ENCODE data around the gene UVRAG. TPM values are rescaled to one million over a fixed set of nuclear protein-coding genes. Genes with fewer than 3 reads are reported as not detected.
A peak's percentile ranks its signal among the peaks of the same experiment; 100 is the strongest.
"Not testable (repeated sequence)": the region's sequence is repeated elsewhere in the genome, so short reads cannot be mapped to it uniquely, and the experiment has no call there.

The UVRAG gene
- total RNA-seq, 1 experiment from 2014 or later: 9.2 TPM

- DNase-seq (ENCODE audit: extremely low read depth, low read depth): no peak
Observed at GRCh38 chr11:75873417-75874221, 58.6 kb downstream of the UVRAG start.

GRCh38 chr11:75874684-75875341 lies 59.8 kb downstream of the UVRAG start:
- DNase-seq (ENCODE audit: extremely low read depth, low read depth): no peak

GRCh38 chr11:75877327-75877726 lies 62.3 kb downstream of the UVRAG start:
- not testable (repeated sequence) for DNase-seq (ENCODE audit: extremely low read depth, low read depth)

GRCh38 chr11:75877931-75878330 lies 62.9 kb downstream of the UVRAG start:
- not testable (repeated sequence) for DNase-seq (ENCODE audit: extremely low read depth, low read depth)

DNA sequence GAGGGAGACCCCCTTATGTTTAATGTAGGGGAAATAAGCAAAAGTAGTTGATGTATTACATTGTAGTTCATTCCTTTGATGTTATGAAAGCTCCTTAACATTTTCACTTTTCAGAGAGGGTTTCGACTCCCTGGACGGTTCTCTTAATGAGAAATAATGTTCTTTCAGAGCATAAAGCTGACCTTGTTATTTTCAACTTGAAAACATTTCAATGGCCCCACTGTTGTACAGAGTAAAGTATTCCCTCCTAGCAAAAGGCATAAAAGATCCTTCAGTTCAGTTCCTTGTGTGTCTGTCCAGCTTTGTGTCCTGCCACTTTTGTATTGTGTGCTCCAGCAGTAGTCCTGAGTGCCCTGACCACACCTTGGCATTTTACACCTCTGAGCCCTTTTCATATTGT lies 63.9 kb downstream of the UVRAG start:
- no peak for DNase-seq (ENCODE audit: extremely low read depth, low read depth)

- DNase-seq (ENCODE audit: extremely low read depth, low read depth): no peak
Observed at GRCh38 chr11:75879737-75880136, 64.7 kb downstream of the UVRAG start.

DNA sequence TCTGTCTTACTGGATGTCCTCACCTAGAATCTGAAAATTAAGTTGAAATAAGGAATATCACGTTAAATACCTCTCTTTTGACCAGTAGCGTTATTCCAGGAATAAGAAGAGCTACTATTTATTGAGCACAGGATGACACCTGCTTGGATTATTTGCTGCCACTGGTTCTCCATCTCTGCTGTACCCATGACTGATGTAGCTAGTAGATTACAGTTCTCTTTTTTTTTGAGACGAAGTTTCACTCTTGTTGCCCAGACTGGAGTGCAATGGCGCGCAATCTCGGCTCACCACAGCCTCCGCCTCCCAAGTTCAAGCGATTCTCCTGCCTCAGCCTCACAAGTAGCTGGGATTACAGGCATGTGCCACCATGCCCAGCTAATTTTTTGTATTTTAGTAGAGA lies 65.3 kb downstream of the UVRAG start:
- DNase-seq (ENCODE audit: extremely low read depth, low read depth): not testable (repeated sequence)

GRCh38 chr11:75884321-75884720 lies 69.3 kb downstream of the UVRAG start:
- no peak for DNase-seq (ENCODE audit: extremely low read depth, low read depth)

- no peak for DNase-seq (ENCODE audit: extremely low read depth, low read depth)
Observed at GRCh38 chr11:75888416-75888815, 73.4 kb downstream of the UVRAG start.

DNA sequence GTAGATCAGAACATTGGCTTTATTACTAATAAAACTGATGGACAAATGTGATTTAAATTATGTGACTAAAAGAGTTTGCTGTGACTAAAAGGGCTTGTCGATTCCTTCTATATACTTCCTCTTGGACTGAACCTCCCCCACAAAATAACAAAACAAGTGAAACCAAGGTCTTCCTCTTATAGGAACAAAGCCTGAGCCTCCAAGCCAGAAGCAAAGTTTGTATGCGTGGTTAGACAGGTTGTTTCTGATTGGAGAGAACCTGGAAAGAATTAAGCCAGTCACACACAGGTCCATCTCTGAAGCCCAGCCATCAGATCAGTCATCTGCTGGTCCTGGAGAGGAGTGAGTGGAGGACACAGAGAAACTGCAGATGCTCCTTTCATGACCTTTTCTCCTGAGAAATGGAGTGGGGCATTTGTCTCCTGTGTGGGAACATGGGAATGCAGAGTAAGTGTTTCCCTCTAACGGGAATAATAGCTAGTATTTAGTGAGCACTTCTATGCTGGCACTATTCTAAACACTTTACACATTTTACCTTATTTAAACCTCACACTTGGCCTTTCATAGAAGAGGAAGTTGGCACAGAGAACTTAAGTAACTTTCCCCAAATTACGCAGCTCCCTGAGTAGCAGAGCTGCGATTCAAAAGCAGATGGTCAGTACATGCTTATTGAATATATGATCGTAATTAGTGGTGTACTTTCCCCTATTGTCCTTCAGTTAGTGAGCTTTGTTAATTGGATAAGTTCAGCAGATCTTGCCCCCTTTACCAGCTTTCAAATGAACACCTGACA lies 77.1 kb downstream of the UVRAG start:
- no peak for DNase-seq (ENCODE audit: extremely low read depth, low read depth)

DNA sequence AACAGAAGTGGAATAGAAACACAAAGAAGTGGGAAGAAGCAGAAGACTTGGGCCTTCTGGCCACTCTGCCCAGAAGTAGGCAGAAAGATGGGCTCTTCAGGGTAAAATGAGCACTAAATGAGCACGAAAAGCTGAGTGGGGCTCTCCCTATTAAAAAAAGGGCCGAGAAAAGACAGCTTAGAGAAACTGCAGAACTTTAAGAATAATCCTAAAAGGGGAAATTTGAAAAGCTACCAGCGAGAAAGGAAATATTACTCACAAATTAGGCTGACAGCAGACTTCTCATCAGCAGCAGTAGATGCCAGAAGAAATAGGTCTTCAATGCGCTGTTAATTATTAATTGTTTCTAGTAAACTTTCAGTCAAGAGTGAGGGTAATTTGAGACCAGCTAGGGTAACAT lies 78.2 kb downstream of the UVRAG start:
- DNase-seq (ENCODE audit: extremely low read depth, low read depth): no peak

- no peak for DNase-seq (ENCODE audit: extremely low read depth, low read depth)
Observed at GRCh38 chr11:75894036-75894585, 79.1 kb downstream of the UVRAG start.

GRCh38 chr11:75896843-75897419 lies 81.9 kb downstream of the UVRAG start:
- DNase-seq (ENCODE audit: extremely low read depth, low read depth): peak; percentile 38

- DNase-seq (ENCODE audit: extremely low read depth, low read depth): no peak
Observed at GRCh38 chr11:75898871-75899270, 83.9 kb downstream of the UVRAG start.

GRCh38 chr11:75899806-75900205 lies 84.8 kb downstream of the UVRAG start:
- DNase-seq (ENCODE audit: extremely low read depth, low read depth): no peak

GRCh38 chr11:75900848-75901247 lies 85.8 kb downstream of the UVRAG start:
- DNase-seq (ENCODE audit: extremely low read depth, low read depth): no peak

- DNase-seq (ENCODE audit: extremely low read depth, low read depth): no peak
Observed at GRCh38 chr11:75902631-75903030, 87.6 kb downstream of the UVRAG start.

DNA sequence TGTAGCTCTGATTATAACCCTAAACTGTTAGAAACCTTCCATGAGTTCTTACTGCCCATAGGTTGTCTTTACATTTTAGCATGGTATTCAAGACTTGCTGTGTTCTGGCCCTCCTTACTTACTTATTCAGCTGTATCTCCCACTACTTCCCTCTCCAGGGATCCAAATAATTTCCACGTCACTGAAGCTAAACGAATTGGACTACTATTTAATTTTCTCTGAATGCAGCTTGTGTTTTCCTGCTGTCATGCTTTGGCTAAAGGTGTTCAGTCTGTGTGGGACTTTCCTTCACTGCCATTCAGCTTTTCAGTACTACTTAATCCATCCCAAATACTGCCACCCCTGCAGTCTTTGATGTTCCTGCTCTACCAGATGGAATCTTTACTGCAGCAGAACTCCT lies 88.3 kb downstream of the UVRAG start:
- no peak for DNase-seq (ENCODE audit: extremely low read depth, low read depth)

DNA sequence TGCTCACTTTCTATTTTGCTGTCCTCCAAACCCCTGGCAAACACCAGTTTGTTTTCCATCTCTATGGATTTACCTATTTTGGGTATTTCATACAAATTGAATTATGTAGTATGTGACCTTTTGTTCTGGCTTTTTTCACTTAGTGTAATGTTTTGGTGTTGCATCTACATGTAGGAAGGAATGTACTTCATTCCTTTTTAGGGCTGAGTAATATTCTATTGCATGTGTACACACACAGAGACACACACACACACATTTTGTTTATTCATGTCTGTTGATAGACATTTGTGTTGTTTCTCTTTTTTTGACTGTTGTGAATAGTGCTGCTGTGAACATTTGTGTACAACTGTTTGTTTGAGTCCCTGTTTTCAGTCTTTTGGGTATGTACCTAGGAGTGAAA lies 90.4 kb downstream of the UVRAG start:
- no peak for DNase-seq (ENCODE audit: extremely low read depth, low read depth)

DNA sequence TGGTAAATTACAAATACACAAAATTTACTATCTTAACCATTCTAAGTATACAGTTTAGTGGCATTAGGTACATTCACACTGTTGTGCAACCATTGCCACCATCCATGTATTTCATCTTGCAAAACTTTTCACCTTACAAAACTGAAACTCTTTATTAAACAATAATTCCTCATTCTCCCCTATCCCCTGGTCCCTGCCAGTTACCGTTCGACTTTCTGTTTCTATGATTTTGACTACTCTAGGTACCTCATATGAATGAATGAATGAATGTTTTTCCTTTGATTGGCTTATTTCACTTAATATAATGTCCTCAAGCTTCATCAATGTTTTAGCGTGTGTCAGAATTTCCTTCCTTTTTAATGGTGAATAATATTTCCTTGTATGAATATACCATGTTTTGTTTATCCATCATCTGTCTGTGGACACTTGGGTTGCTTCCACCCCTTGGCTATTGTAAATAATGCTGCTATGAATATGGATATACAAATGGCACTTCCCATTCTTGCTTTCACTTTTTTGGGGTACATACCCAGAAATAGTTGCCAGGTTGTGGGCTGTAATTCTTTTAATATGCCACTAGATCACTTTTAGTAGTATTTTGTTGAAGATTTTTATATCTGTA lies 93.0 kb downstream of the UVRAG start:
- no peak for DNase-seq (ENCODE audit: extremely low read depth, low read depth)
